Prostate gland (tissue), 2 donors: ENCODE measurements around the gene TOB1. TPM values are rescaled to one million over a fixed set of nuclear protein-coding genes. Genes with fewer than 3 reads are reported as not detected.

ENCODE experiments used
- DNase-seq: peaks from one replicate; pipeline ENCODE4 v3.0.0-alpha.2; 2019; ENCODE audit warnings: low spot score
- H3K27ac ChIP-seq, 2 donors: fragments of 200-600 bp; sonication (generic); 2 replicates each; pipeline ENCODE4 v1.5.1; 2017 to 2019
- H3K27me3 ChIP-seq: fragments of 200-600 bp; sonication (generic); replicated peaks from 2 replicates; pipeline ENCODE4 v1.5.1; 2019; ENCODE audit not compliant: insufficient read depth
- H3K36me3 ChIP-seq, 2 donors: fragments of 200-600 bp; sonication (generic); 1 replicate in 1 of 2; 2 replicates in 1 of 2; pipeline versions ENCODE4 v1.5.1 to v1.8.1; 2017 to 2019
- H3K4me1 ChIP-seq: fragments of 200-600 bp; sonication (generic); replicated peaks from 2 replicates; pipeline ENCODE4 v1.5.1; 2019
- H3K4me3 ChIP-seq, 2 donors: fragments of 200-600 bp; sonication (generic); 2 replicates each; pipeline ENCODE4 v1.5.1; 2017 to 2019
- H3K9me3 ChIP-seq: fragments of 200-600 bp; sonication (generic); 2 replicates; pipeline ENCODE4 v1.5.1; 2017
- POLR2A ChIP-seq: fragments of 450-650 bp; IDR thresholded peaks from one replicate; pipeline ENCODE4 v1.6.1; 2016; ENCODE audit warnings: antibody characterized with exemption, mild to moderate bottlenecking
- POLR2AphosphoS5 ChIP-seq: sonication (generic); formaldehyde crosslinking; IDR thresholded peaks from one replicate; pipeline ENCODE4 v1.6.1; 2017; ENCODE audit warnings: antibody characterized with exemption
- WGBS: methylation state at CpG from one replicate; pipeline ENCODE4 v1.1.5; 2018; 5-methylcytosine and 5-hydroxymethylcytosine counted together
- intact Hi-C: fragments of 100-400 bp; cut with DNase I; formaldehyde crosslinking; loops from one replicate; pipeline ENCODE4 v1.14.2; 2022
- total RNA-seq, 2 donors: library from RNA; depleted of rRNA; stranded (reverse); fragments of >200 nt; gene quantifications; one replicate each; pipeline ENCODE4 v1.1.0, GENCODE V29; 2016
- TF ChIP-seq, protein P1 (sequence below), 4 experiments: fragments of 200-600 bp in 2 of 4; fragments of 450-650 bp in 2 of 4; sonication (generic) in 2 of 4; IDR thresholded peaks; 1 replicate in 3 of 4; 2 replicates in 1 of 4; pipeline ENCODE4 v1.5.1; 2016 to 2019; ENCODE audit warnings: antibody characterized with exemption in 4 of 4, mild to moderate bottlenecking in 2 of 4, moderate library complexity in 2 of 4

TOB1 gene
- total RNA-seq, 2 donors from 2014 or later: 37.1 to 64.7 TPM

DNA sequence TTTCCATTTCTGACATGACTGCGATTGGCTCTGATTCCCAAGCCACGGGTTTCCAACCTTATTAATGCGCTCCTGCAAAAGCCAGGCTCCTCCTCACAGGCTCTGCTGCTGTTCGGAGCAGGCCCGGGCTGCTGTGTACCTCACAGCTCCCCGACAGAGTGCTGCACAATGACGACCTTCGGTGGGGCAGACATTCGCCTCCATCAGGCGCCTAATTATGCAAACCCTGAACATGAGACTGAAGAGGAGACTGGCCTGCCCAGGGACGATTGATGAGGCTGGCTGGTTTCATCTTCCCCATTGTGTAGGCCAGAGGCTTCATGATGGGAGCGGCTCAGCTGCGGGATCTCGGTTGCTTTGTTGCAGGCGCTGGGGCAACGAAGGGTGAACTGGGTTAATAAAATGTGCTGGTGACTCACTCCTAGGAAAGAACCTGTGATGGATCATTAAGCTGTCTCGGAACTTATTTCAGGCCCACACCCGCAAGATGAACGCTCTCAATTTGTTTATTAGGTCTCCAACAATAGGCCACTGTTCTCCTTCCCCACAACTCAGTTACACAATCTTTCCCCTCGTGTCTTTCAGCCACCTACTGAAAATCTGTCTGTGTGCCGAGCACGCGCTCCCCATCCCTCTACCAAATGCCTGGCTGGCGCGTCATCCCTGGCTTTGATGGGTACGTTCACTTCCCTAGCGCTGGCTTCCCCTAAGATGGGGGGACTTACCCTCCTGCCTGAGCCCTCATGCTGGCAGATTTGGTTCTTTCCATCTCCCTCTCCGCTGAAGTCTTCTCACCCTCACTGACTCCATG lies 27.2 kb upstream of the TOB1 start:
- no peaks in the 10 kb centered on the region for H3K9me3 ChIP-seq
- no peak overlapping the region for H3K4me3 ChIP-seq
- peak; percentile 86 for DNase-seq
- H3K27me3 ChIP-seq: no peaks in the 10 kb centered on the region
- H3K36me3 ChIP-seq: no peaks in the 10 kb centered on the region
- no peaks in the 10 kb centered on the region for H3K4me1 ChIP-seq
- H3K27ac ChIP-seq: peak overlapping the region; percentile 61 to 65
- TF ChIP-seq, protein P1, sequence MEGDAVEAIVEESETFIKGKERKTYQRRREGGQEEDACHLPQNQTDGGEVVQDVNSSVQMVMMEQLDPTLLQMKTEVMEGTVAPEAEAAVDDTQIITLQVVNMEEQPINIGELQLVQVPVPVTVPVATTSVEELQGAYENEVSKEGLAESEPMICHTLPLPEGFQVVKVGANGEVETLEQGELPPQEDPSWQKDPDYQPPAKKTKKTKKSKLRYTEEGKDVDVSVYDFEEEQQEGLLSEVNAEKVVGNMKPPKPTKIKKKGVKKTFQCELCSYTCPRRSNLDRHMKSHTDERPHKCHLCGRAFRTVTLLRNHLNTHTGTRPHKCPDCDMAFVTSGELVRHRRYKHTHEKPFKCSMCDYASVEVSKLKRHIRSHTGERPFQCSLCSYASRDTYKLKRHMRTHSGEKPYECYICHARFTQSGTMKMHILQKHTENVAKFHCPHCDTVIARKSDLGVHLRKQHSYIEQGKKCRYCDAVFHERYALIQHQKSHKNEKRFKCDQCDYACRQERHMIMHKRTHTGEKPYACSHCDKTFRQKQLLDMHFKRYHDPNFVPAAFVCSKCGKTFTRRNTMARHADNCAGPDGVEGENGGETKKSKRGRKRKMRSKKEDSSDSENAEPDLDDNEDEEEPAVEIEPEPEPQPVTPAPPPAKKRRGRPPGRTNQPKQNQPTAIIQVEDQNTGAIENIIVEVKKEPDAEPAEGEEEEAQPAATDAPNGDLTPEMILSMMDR (IDR thresholded peaks at IDR 0.05): no peak
- TF ChIP-seq POLR2AphosphoS5 (peak; percentile 90), POLR2A (peak; percentile 25)
- WGBS: 43% methylated on average over 28 of the region's 28 CpGs
- intact Hi-C loops: no loop called here

DNA sequence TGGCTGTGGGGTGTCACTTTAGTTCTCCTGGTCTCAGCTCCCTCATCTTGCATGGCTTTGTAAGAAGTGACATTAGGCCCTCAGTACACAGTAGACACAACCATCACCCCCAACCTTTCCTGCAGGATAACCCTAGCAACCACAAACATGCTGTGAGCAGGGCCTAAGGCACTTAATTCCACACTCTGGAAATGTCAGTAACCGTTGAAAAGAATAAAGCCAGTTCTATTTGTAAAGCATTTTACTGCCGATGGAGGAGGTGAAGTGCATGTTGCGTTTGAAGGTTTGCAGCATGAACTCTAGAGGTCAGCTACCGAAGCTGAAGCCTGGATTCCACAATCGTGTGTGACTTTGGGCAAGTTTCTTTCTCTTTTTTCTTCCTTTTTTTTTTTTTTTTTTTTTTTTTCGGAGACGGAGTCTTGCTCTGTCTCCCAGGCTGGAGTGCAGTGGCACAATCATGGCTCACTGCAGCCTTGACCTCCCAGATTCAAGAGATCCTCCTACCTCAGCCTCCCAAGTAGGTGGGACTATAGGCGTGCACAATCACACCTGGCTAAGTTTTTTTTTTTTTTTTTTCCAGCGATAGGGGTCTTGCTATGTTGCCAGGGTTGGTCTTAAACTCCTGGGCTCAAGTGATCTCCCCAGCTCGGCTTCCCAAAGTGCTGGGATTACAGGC lies 26.1 kb upstream of the TOB1 start:
- H3K36me3 ChIP-seq: no peaks in the 10 kb centered on the region
- intact Hi-C loops: no loop called here
- H3K27me3 ChIP-seq: no peaks in the 10 kb centered on the region
- H3K27ac ChIP-seq: peak overlapping the region in 1 of 2 donors; percentile 61
- H3K9me3 ChIP-seq: no peaks in the 10 kb centered on the region
- H3K4me1 ChIP-seq: no peaks in the 10 kb centered on the region
- 61% methylated on average over 10 of the region's 10 CpGs for WGBS
- H3K4me3 ChIP-seq: no peak overlapping the region
- DNase-seq: no peak
- TF ChIP-seq POLR2A: no peak
- no peak for TF ChIP-seq POLR2AphosphoS5
- TF ChIP-seq, protein P1 (IDR thresholded peaks at IDR 0.05): no peak

DNA sequence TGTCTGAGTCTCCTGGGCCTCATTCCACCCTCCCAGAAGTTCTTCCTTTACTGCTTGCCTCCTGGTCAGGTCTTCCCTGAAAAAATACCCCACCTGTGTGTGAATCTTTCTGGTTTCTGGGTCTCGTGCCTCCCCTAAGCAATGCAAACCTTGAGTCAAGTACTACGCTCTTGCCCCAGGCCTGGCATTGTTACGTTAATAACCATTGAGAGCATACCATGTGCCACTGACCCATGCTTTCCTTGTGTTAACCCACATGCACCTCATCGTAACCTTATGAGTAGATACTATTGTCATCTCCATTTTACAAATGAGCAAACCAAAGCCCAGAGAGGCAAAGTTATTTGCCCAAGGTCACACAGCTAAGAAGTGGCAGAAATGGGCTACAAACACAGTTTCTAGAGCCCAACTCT lies 25.4 kb upstream of the TOB1 start:
- DNase-seq: no peak
- intact Hi-C loops: no loop called here
- Histone ChIP-seq H3K4me3 (no peak overlapping the region), H3K4me1 (no peaks in the 10 kb centered on the region), H3K36me3 (no peaks in the 10 kb centered on the region), H3K27ac (no peak overlapping the region), H3K27me3 (no peaks in the 10 kb centered on the region), H3K9me3 (no peaks in the 10 kb centered on the region)
- TF ChIP-seq, protein P1 (IDR thresholded peaks at IDR 0.05): no peak
- TF ChIP-seq POLR2A (no peak), POLR2AphosphoS5 (no peak)
- 94% methylated on average over 4 of the region's 4 CpGs for WGBS

DNA sequence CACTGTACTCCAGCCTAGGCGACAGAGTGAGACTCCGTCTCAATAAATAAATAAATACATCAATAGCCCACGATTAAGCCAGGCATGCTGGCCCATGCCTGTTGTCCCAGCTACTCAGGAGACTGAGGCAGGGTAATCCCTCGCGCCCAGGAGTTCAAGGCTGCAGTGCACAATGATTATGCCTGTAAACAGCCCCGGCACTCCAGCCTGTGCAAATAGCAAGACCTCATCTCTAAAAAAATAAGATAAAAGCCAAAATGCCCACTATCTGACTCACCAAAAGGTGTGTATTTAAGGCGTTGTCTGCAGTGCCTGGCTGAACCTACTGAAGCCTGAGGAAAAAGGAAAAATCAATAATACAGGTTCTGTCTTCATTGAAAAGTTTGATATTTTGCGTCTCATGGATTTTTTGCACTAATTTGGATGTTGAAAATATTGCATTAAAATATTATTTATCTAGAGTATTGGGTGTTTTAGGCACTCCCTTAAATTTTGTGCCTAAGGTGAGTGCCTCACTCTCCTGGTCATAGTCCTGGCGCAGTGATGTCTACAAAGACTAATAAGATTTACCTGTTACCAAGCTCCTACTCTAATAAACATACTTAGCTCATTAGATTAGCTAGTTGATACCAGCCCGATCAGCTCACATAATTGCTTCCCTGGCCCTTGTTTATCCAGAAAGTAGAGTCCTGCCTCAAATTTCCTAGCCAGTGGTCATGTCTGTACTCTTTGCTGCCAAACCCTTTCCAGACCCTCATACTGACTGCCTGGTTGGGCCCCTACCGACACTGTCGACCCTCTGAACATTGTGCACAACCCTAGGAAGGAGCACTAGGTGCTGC lies 24.7 kb upstream of the TOB1 start:
- H3K9me3 ChIP-seq: no peaks in the 10 kb centered on the region
- intact Hi-C loops: no loop called here
- H3K27me3 ChIP-seq: no peaks in the 10 kb centered on the region
- no peaks in the 10 kb centered on the region for H3K4me1 ChIP-seq
- H3K27ac ChIP-seq: no peak overlapping the region
- H3K36me3 ChIP-seq: no peaks in the 10 kb centered on the region
- TF ChIP-seq POLR2AphosphoS5 (no peak), POLR2A (no peak)
- TF ChIP-seq, protein P1 (IDR thresholded peaks at IDR 0.05): no peak
- DNase-seq: no peak
- 80% methylated on average over 12 of the region's 12 CpGs for WGBS
- H3K4me3 ChIP-seq: no peak overlapping the region
